Omental fat pad (tissue), 4 donors: ENCODE results near the gene ISLR. TPM values are rescaled to one million over a fixed set of nuclear protein-coding genes. Genes with fewer than 3 reads are reported as not detected.

Experiments used
- ATAC-seq: fragments of 150-250 bp; one replicate; pipeline ENCODE4 v1.9.1; 2016; ENCODE audit warnings: mild to moderate bottlenecking, moderate library complexity; ENCODE audit not compliant: low FRiP score
- DNase-seq: peaks from one replicate; pipeline ENCODE4 v3.0.0-alpha.2; 2019; ENCODE audit warnings: low spot score
- total RNA-seq, 4 donors: library from RNA; depleted of rRNA; stranded (reverse); fragments of >200 nt; gene quantifications; one replicate each; pipeline ENCODE4 v1.1.0, GENCODE V29; 2016
- TF ChIP-seq, protein P1 (sequence below), 3 donors: fragments of 450-650 bp; IDR thresholded peaks; one replicate each; pipeline ENCODE4 v1.5.1; 2016 to 2017; ENCODE audit warnings: antibody characterized with exemption in 3 of 3, mild to moderate bottlenecking in 3 of 3, moderate library complexity in 2 of 3

Gene ISLR
- total RNA-seq, 4 donors from 2014 or later = 30.6 to 110 (median 65.5) TPM

DNA sequence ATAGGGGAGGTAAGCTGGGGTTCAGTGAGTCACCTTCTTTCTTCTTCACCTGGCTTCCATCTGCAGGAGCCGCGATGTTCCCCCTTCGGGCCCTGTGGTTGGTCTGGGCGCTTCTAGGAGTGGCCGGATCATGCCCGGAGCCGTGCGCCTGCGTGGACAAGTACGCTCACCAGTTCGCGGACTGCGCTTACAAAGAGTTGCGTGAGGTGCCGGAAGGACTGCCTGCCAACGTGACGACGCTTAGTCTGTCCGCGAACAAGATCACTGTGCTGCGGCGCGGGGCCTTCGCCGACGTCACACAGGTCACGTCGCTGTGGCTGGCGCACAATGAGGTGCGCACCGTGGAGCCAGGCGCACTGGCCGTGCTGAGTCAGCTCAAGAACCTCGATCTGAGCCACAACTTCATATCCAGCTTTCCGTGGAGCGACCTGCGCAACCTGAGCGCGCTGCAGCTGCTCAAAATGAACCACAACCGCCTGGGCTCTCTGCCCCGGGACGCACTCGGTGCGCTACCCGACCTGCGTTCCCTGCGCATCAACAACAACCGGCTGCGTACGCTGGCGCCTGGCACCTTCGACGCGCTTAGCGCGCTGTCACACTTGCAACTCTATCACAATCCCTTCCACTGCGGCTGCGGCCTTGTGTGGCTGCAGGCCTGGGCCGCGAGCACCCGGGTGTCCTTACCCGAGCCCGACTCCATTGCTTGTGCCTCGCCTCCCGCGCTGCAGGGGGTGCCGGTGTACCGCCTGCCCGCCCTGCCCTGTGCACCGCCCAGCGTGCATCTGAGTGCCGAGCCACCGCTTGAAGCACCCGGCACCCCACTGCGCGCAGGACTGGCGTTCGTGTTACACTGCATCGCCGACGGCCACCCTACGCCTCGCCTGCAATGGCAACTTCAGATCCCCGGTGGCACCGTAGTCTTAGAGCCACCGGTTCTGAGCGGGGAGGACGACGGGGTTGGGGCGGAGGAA, 40.5 kb upstream of the ISLR start:
- TF ChIP-seq, protein P1, sequence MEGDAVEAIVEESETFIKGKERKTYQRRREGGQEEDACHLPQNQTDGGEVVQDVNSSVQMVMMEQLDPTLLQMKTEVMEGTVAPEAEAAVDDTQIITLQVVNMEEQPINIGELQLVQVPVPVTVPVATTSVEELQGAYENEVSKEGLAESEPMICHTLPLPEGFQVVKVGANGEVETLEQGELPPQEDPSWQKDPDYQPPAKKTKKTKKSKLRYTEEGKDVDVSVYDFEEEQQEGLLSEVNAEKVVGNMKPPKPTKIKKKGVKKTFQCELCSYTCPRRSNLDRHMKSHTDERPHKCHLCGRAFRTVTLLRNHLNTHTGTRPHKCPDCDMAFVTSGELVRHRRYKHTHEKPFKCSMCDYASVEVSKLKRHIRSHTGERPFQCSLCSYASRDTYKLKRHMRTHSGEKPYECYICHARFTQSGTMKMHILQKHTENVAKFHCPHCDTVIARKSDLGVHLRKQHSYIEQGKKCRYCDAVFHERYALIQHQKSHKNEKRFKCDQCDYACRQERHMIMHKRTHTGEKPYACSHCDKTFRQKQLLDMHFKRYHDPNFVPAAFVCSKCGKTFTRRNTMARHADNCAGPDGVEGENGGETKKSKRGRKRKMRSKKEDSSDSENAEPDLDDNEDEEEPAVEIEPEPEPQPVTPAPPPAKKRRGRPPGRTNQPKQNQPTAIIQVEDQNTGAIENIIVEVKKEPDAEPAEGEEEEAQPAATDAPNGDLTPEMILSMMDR (IDR thresholded peaks at IDR 0.05) = no peak
- ATAC-seq = no peak
- DNase-seq = no peak

DNA sequence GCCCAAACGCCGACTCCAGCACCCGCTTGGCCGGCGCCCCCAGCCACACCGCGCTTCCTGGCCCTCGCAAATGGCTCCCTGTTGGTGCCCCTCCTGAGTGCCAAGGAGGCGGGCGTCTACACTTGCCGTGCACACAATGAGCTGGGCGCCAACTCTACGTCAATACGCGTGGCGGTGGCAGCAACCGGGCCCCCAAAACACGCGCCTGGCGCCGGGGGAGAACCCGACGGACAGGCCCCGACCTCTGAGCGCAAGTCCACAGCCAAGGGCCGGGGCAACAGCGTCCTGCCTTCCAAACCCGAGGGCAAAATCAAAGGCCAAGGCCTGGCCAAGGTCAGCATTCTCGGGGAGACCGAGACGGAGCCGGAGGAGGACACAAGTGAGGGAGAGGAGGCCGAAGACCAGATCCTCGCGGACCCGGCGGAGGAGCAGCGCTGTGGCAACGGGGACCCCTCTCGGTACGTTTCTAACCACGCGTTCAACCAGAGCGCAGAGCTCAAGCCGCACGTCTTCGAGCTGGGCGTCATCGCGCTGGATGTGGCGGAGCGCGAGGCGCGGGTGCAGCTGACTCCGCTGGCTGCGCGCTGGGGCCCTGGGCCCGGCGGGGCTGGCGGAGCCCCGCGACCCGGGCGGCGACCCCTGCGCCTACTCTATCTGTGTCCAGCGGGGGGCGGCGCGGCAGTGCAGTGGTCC, 39.7 kb upstream of the ISLR start:
- TF ChIP-seq, protein P1 (IDR thresholded peaks at IDR 0.05) = no peak
- ATAC-seq (no peak), DNase-seq (no peak)

DNA sequence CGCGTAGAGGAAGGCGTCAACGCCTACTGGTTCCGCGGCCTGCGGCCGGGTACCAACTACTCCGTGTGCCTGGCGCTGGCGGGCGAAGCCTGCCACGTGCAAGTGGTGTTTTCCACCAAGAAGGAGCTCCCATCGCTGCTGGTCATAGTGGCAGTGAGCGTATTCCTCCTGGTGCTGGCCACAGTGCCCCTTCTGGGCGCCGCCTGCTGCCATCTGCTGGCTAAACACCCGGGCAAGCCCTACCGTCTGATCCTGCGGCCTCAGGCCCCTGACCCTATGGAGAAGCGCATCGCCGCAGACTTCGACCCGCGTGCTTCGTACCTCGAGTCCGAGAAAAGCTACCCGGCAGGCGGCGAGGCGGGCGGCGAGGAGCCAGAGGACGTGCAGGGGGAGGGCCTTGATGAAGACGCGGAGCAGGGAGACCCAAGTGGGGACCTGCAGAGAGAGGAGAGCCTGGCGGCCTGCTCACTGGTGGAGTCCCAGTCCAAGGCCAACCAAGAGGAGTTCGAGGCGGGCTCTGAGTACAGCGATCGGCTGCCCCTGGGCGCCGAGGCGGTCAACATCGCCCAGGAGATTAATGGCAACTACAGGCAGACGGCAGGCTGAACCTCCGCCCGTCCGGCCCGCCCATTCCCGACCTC, 39.0 kb upstream of the ISLR start:
- ATAC-seq (no peak), DNase-seq (no peak)
- TF ChIP-seq, protein P1 (IDR thresholded peaks at IDR 0.05) = no peak

DNA sequence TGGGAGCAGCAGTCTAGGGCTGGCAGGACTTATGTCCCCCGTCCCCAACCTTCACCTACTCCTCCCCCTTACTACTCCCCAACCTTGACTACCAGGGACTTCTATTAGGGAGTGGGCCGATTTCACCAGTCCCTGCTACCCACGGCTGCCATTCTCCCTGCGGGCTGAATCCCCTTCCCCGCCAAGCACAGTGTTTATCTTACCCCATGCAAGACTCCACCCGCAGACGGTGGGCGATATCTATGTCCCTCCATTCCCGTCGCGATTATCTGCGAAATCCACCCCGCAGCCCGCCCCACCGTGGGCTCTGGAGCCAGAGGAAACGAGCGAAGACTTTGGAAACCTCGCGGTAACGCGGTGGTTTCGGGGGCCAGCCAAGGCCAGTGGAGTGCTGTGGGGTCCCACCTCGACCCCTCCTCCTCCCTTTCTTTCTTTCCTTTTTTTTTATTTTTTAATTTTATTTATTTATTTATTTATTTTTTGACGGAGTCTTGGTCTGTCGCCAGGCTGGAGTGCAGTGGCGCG, 38.4 kb upstream of the ISLR start:
- ATAC-seq (no peak), DNase-seq (no peak)
- TF ChIP-seq, protein P1 (IDR thresholded peaks at IDR 0.05) = no peak

DNA sequence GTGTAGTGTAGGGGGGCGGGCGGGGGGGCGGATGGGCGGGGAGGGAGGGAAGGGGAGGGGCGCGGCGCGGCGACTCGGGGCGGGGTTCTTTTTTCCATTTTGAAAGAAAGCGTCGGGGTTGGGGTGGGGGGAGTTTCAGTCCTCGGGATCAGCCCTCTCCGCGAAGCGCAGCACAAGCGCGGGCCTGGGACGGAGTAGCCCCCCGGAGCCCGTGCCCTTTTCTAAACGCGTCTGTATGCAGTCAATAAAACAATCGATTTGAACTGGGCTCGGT, 37.0 kb upstream of the ISLR start:
- no peak for ATAC-seq
- TF ChIP-seq, protein P1 (IDR thresholded peaks at IDR 0.05) = no peak
- DNase-seq = no peak

DNA sequence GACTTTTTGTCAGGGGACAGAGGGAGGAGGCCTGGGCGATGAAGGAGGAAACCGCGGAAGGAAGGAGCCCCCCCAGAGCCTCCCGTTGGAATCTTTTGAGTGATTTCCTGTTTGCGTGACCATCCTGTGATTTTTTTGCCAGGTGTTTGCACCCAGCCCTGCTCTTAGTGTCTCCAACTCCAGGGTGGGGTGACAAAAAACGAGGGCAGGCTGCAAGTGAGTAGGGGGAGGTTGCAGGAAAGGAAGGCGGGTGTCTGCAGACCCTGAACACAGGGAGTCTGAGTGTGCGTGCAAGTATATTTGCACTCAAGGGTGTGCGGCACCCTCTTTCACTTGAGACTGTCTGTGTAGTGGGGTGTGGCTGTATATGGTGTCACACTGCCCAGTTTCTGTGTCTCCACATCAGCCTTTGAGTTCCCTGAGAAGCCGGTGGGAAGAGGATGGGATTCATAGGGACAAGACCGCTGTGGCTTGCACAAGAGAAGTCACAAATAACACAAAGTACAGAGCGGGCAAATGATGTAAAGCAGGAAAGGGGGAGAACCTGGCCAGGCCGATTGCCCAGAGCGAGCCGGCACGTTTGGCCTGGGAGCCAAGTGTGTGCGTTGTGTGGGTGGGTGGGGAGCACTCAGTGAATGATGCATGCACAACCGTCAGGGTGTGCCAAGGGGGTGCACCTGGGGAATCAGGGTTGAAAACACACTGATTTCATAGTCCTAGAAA, 36.5 kb upstream of the ISLR start:
- peak; percentile 39 for ATAC-seq

More for the DNA sequence above, 36.5 kb upstream of the ISLR start:
- TF ChIP-seq, protein P1 (IDR thresholded peaks at IDR 0.05) = no peak
- DNase-seq = no peak
